Immature natural killer cell (primary cell): ENCODE results near the gene NOTUM. TPM values are rescaled to one million over a fixed set of nuclear protein-coding genes. Genes with fewer than 3 reads are reported as not detected.
A peak's percentile ranks its signal among the peaks of the same experiment; 100 is the strongest.

Experiments
- DNase-seq, 3 donors: peaks; one replicate each; pipeline ENCODE4 v3.0.0; 2022; ENCODE audit warnings: mixed read lengths in 1 of 3
- H3K27ac Mint-ChIP-seq, 6 donors: one replicate each; pipeline ENCODE4 v1.8.0; 2020; ENCODE audit warnings: mixed read lengths in 6 of 6, mild to moderate bottlenecking in 5 of 6, inconsistent platforms in 4 of 6, moderate library complexity in 3 of 6
- H3K27me3 Mint-ChIP-seq, 3 donors: one replicate each; pipeline ENCODE4 v1.8.0; 2020 to 2021; ENCODE audit warnings: low read depth in 3 of 3, mild to moderate bottlenecking in 3 of 3, mixed read lengths in 3 of 3, moderate library complexity in 3 of 3, inconsistent platforms in 1 of 3
- H3K36me3 Mint-ChIP-seq, 3 donors: one replicate each; pipeline ENCODE4 v1.8.0; 2020; ENCODE audit warnings: mixed read lengths in 3 of 3, inconsistent platforms in 2 of 3, mild to moderate bottlenecking in 2 of 3
- H3K4me1 Mint-ChIP-seq, 2 donors: one replicate each; pipeline ENCODE4 v1.8.0; 2020; ENCODE audit warnings: inconsistent platforms in 2 of 2, mild to moderate bottlenecking in 2 of 2, mixed read lengths in 2 of 2, moderate library complexity in 1 of 2
- H3K4me3 Mint-ChIP-seq, 5 donors: one replicate each; pipeline ENCODE4 v1.8.0; 2020; ENCODE audit warnings: mild to moderate bottlenecking in 5 of 5, mixed read lengths in 5 of 5, inconsistent platforms in 3 of 5, moderate library complexity in 3 of 5
- H3K9me3 Mint-ChIP-seq, 6 donors: one replicate each; pipeline ENCODE4 v1.8.0; 2020; ENCODE audit warnings: mild to moderate bottlenecking in 6 of 6, mixed read lengths in 6 of 6, inconsistent platforms in 4 of 6, moderate library complexity in 3 of 6
- polyA plus RNA-seq, 3 donors: library from polyadenylated mRNA; unstranded; fragments of 300-500 nt; fragmentation: Illumina TruSeq; gene quantifications; one replicate each; pipeline ENCODE4 v1.2.3, GENCODE V29; 2021

NOTUM gene
- polyA plus RNA-seq, 3 donors from 2014 or later, result not detected

GRCh38 chr17:81927152-81927652 is 33.8 kb downstream of the NOTUM start:
- H3K4me3 Mint-ChIP-seq, result peak overlapping the region in 4 of 5 donors; percentile 65 to 73 (median 70)
- peaks cover 3 to 12% (median 6%) of the 10 kb centered on the region in 3 donors for H3K27me3 Mint-ChIP-seq
- H3K9me3 Mint-ChIP-seq, result no peaks in the 10 kb centered on the region
- no peak overlapping the region for H3K27ac Mint-ChIP-seq
- no peaks in the 10 kb centered on the region for H3K36me3 Mint-ChIP-seq
- DNase-seq, result peak in 2 of 3 donors; percentile 10 to 26
- H3K4me1 Mint-ChIP-seq, result peaks cover 7 to 12% of the 10 kb centered on the region in 2 donors

GRCh38 chr17:81926451-81927151 is 34.4 kb downstream of the NOTUM start:
- Mint-ChIP-seq H3K27me3 (peaks cover 3 to 14% (median 6%) of the 10 kb centered on the region in 3 donors), H3K4me3 (peak overlapping the region; percentile 64 to 81 (median 69)), H3K4me1 (peaks cover 7 to 12% of the 10 kb centered on the region in 2 donors), H3K27ac (peak overlapping the region in 4 of 6 donors; percentile 40 to 60 (median 52)), H3K36me3 (no peaks in the 10 kb centered on the region), H3K9me3 (no peaks in the 10 kb centered on the region)
- DNase-seq, result peak in 1 of 3 donors; percentile 9

- H3K27me3 Mint-ChIP-seq, result peaks cover 3 to 14% (median 6%) of the 10 kb centered on the region in 3 donors
- peak overlapping the region; percentile 64 to 81 (median 69) for H3K4me3 Mint-ChIP-seq
- H3K36me3 Mint-ChIP-seq, result no peaks in the 10 kb centered on the region
- peaks cover 7 to 12% of the 10 kb centered on the region in 2 donors for H3K4me1 Mint-ChIP-seq
- DNase-seq, result no peak
- no peaks in the 10 kb centered on the region for H3K9me3 Mint-ChIP-seq
- peak overlapping the region in 4 of 6 donors; percentile 26 to 60 (median 52) for H3K27ac Mint-ChIP-seq
These were observed 35.0 kb downstream of the NOTUM start for GRCh38 chr17:81925860-81926450.

GRCh38 chr17:81924557-81925532 is 36.1 kb downstream of the NOTUM start:
- Mint-ChIP-seq H3K9me3 (no peaks in the 10 kb centered on the region), H3K27me3 (peaks cover 2 to 14% (median 3%) of the 10 kb centered on the region in 3 donors), H3K36me3 (no peaks in the 10 kb centered on the region), H3K4me3 (peak overlapping the region in 4 of 5 donors; percentile 9 to 81 (median 42)), H3K4me1 (peaks cover 7 to 12% of the 10 kb centered on the region in 2 donors), H3K27ac (no peak overlapping the region)
- no peak for DNase-seq

- Mint-ChIP-seq H3K36me3 (no peaks in the 10 kb centered on the region), H3K27ac (no peak overlapping the region), H3K4me1 (peaks cover 7 to 16% of the 10 kb centered on the region in 2 donors), H3K9me3 (no peaks in the 10 kb centered on the region), H3K4me3 (no peak overlapping the region), H3K27me3 (peaks cover 2 to 14% (median 6%) of the 10 kb centered on the region in 3 donors)
- DNase-seq, result no peak
These were observed 37.4 kb downstream of the NOTUM start for GRCh38 chr17:81923302-81924260.

GRCh38 chr17:81922566-81923301 is 38.3 kb downstream of the NOTUM start:
- DNase-seq, result no peak
- no peaks in the 10 kb centered on the region for H3K9me3 Mint-ChIP-seq
- no peak overlapping the region for H3K27ac Mint-ChIP-seq
- H3K4me1 Mint-ChIP-seq, result peaks cover 13 to 21% of the 10 kb centered on the region in 2 donors
- no peak overlapping the region for H3K4me3 Mint-ChIP-seq
- H3K27me3 Mint-ChIP-seq, result peaks cover 5 to 16% (median 6%) of the 10 kb centered on the region in 3 donors
- H3K36me3 Mint-ChIP-seq, result no peaks in the 10 kb centered on the region

- H3K27me3 Mint-ChIP-seq, result peaks cover 3 to 16% (median 6%) of the 10 kb centered on the region in 3 donors
- no peaks in the 10 kb centered on the region for H3K9me3 Mint-ChIP-seq
- H3K4me3 Mint-ChIP-seq, result no peak overlapping the region
- no peak overlapping the region for H3K27ac Mint-ChIP-seq
- peaks cover 17 to 24% of the 10 kb centered on the region in 2 donors for H3K4me1 Mint-ChIP-seq
- no peaks in the 10 kb centered on the region for H3K36me3 Mint-ChIP-seq
- no peak for DNase-seq
These were observed 38.9 kb downstream of the NOTUM start for GRCh38 chr17:81921996-81922565.

GRCh38 chr17:81921537-81921862 is 39.5 kb downstream of the NOTUM start:
- peaks cover 3 to 12% (median 6%) of the 10 kb centered on the region in 3 donors for H3K27me3 Mint-ChIP-seq
- no peak overlapping the region for H3K27ac Mint-ChIP-seq
- H3K36me3 Mint-ChIP-seq, result no peaks in the 10 kb centered on the region
- H3K4me3 Mint-ChIP-seq, result no peak overlapping the region
- no peak for DNase-seq
- peaks cover 22 to 29% of the 10 kb centered on the region in 2 donors for H3K4me1 Mint-ChIP-seq
- H3K9me3 Mint-ChIP-seq, result no peaks in the 10 kb centered on the region

- Mint-ChIP-seq H3K27me3 (peaks cover 3 to 7% (median 6%) of the 10 kb centered on the region in 3 donors), H3K27ac (peak overlapping the region in 3 of 6 donors; percentile 43 to 74 (median 73)), H3K9me3 (no peaks in the 10 kb centered on the region), H3K4me1 (peaks cover 22 to 28% of the 10 kb centered on the region in 2 donors), H3K4me3 (no peak overlapping the region), H3K36me3 (peaks cover 0 to under 1% (median 0%) of the 10 kb centered on the region in 3 donors)
- DNase-seq, result no peak
These were observed 40.1 kb downstream of the NOTUM start for GRCh38 chr17:81920612-81921536.

GRCh38 chr17:81918832-81919545 is 42.0 kb downstream of the NOTUM start:
- H3K27me3 Mint-ChIP-seq, result peaks cover 3 to 7% (median 4%) of the 10 kb centered on the region in 3 donors
- H3K27ac Mint-ChIP-seq, result peak overlapping the region in 4 of 6 donors; percentile 20 to 84 (median 54)
- peak overlapping the region in 4 of 5 donors; percentile 10 to 91 (median 89) for H3K4me3 Mint-ChIP-seq
- peaks cover 0 to 3% (median 0%) of the 10 kb centered on the region in 3 donors for H3K36me3 Mint-ChIP-seq
- DNase-seq, result no peak
- peaks cover 27 to 31% of the 10 kb centered on the region in 2 donors for H3K4me1 Mint-ChIP-seq
- H3K9me3 Mint-ChIP-seq, result no peaks in the 10 kb centered on the region
